Epithelial cell of esophagus (primary cell): Measurements from ENCODE around the gene PARD3.
"Not testable (repeated sequence)": the region's sequence is repeated elsewhere in the genome, so short reads cannot be mapped to it uniquely, and the experiment has no call there.

Source experiments
- DNase-seq: peaks from one replicate; pipeline ENCODE4 v3.0.0; 2010; ENCODE audit warnings: low read depth
- H3K4me3 ChIP-seq: 2 replicates; pipeline ENCODE4 v1.5.1; 2011; ENCODE audit warnings: mild to moderate bottlenecking, low read length, control low read depth
- TF ChIP-seq, protein P1 (sequence below): IDR thresholded peaks from 2 replicates; pipeline ENCODE4 v1.5.1; 2011; ENCODE audit warnings: low read depth, mild to moderate bottlenecking, low read length, control low read depth, inconsistent platforms; ENCODE audit not compliant: insufficient read depth; ENCODE audit errors: missing control alignments

Gene PARD3

DNA sequence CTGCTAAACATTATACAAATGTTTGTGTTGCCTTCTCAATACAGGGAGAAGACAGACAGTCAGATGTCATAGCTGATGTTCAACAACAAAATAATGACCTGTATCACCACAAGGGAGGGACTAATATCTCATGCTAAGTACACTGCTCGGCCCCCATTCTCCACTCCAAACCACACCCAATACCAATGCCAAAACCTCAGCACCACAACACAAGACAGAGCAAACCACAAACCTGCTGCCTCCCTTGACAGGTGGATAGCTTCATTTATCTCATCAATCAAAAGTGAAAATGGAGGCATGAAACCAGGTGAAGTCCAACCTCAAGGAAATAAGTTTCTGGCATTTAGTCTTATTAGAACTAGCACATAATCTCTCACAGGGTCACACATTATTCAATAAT, 109.5 kb downstream of the PARD3 start:
- no peak for DNase-seq
- TF ChIP-seq, protein P1, sequence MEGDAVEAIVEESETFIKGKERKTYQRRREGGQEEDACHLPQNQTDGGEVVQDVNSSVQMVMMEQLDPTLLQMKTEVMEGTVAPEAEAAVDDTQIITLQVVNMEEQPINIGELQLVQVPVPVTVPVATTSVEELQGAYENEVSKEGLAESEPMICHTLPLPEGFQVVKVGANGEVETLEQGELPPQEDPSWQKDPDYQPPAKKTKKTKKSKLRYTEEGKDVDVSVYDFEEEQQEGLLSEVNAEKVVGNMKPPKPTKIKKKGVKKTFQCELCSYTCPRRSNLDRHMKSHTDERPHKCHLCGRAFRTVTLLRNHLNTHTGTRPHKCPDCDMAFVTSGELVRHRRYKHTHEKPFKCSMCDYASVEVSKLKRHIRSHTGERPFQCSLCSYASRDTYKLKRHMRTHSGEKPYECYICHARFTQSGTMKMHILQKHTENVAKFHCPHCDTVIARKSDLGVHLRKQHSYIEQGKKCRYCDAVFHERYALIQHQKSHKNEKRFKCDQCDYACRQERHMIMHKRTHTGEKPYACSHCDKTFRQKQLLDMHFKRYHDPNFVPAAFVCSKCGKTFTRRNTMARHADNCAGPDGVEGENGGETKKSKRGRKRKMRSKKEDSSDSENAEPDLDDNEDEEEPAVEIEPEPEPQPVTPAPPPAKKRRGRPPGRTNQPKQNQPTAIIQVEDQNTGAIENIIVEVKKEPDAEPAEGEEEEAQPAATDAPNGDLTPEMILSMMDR: no peak
- H3K4me3 ChIP-seq: no peak overlapping the region

DNA sequence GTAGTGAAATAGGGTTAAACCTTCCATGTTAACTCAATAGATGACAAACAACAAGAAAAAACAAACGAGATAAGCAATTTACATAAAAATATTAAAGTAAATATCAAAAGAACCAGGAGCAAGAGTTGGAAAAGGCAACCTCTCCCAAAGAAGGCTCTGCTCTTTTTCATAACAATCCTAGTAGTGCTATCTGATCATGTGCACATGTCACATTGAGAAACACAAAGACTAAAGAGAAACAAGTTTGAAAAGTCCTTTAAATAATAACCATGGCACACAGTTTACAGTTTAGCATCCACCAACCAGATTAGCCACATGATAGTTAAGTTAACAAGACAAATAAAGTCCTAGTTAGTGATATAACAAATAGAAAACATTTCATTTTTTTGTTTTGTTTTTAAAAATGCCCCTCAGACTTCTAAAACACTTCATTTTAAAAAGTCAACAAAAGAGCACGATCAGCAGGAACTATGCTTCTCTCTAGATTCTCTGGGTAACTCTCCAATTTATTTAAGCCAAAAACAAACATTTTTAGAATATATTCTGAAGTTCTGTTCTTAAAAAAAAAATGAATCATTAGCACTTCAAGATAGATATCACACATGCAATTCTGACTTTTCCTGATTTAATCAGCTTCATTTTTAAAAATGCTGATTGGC, 110.4 kb downstream of the PARD3 start:
- no peak for DNase-seq
- TF ChIP-seq, protein P1: no peak

DNA sequence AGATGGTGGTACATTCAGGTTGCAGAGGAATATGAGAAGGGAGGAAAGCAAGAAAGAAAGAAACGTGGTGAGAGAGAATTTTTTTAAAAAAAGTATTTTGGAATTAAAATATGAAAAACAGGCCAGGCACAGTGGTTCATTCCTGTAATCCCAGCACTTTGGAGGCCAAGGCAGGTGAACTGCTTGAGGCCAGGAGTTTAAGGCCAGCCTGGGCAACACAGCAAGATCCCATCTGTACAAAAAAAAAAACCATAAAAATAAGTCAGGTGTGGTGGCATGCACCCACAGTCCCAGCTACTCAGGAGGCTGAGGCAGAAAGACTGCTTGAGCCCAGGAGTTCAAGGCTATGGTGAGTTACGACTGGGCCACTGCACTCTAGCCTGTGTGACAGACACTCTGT, 112.1 kb downstream of the PARD3 start:
- TF ChIP-seq, protein P1: no peak
- no peak for DNase-seq
- H3K4me3 ChIP-seq: no peak overlapping the region

More for the DNA sequence above, 110.4 kb downstream of the PARD3 start:
- H3K4me3 ChIP-seq: no peak overlapping the region

DNA sequence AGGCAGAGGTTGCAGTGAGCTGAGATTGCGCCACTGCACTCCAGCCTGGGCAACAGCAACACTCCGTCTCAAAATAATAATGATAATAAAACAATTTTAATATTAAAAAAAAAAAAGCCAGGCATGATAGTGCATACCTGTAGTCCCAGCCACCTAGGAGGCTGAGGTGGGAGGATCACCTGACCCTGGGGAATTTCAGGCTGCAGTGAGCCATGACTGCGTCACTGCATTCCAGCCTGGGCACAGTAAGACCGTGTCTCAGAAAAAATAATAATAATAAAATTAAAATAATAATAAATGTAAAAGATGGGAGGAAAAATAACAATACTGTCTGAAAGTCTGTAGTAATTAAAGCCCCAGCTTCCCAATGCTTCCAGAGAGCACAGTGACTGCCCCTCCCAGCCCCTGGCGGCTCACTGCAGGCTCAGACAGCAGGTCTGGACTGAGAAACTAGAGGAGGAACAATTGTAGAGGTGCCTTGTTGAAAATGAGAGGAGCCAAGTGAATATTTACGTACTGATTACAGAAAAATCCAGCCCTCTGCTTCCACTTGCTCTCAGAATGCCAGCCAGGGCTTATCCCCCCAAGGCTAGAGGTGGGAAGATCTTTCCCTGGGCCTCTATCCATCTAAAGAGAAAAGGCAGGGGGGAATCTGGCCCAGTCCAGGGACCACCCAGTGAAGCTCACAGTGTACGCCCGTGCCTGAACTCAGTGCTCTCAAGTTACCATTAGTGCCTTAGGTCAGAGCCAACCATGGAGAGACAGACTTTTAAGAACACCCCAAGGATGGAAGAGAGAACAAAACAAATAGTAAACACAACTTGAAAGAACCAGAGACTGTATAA, 112.8 kb downstream of the PARD3 start:
- TF ChIP-seq, protein P1: peak; percentile 12
- H3K4me3 ChIP-seq: no peak overlapping the region
- DNase-seq: peak; percentile 90

DNA sequence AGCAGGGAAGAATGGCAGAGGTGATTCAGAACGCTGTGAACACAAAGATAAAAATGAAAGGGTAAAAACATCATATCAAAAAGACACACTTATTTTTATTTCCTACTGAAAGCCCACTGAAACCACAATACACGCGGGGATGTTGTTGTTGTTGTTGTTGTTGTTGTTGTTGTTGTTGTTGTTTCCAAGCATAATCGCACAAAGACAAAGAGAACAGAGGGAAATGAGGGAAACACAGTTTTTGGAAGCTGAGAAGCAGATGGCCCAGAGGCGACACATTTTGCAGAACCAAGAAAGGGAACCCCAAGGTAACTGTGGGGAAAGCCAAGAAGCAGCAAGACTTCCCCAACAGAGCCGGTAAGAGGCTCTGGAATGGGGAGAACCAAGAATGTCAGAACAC, 113.9 kb downstream of the PARD3 start:
- no peak for DNase-seq
- no peak overlapping the region for H3K4me3 ChIP-seq
- TF ChIP-seq, protein P1: no peak

DNA sequence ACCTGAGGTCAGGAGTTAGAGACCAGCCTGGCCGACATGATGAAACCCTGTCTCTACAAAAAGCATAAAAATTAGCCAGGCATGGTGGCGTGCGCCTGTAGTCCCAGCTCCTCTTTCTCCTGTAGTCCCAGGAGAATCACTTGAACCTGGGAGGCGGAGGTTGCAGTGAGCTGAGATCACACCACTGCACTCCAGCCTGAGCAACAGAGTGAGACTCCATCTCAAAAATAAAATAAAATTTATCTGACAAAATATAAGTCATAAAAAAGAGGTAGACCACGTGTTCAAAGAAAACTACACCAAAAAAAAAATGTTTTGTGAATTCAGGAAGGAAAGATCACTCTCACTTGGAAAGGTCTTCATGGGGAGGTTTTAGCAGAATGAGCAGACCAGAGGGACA, 114.3 kb downstream of the PARD3 start:
- not testable (repeated sequence) for DNase-seq, H3K4me3 ChIP-seq

DNA sequence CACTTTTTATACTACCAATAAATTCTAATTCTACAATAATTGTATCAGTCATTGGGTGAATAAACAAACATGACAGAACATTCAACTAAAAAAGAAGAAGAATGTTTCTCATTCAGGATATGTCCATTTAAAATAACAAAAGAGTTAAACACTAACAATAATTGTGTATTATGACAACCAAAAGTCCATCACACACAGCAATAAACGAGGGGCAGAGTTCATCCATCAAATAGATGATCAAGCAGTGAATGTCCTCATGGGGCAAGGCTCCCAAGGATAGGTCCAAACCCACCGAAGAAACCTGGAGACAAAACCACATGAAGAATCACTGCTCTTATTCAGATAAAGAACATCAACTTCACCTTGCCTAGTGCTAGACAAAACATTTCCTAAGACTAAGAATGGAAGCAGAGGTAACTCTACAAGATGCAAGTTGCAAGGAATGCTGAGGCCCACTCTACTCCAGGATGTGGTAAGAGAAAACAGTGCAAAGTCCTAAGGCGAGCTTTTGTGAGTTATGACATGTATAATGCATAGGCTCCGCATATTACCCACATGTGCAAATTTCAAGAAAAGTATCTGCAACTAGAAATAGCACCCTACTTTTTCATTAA, 115.1 kb downstream of the PARD3 start:
- DNase-seq: no peak
- no peak overlapping the region for H3K4me3 ChIP-seq
- TF ChIP-seq, protein P1: no peak
